HG02970 (cell line): ENCODE data around the gene RIIAD1.
"Not testable (repeated sequence)": the region's sequence is repeated elsewhere in the genome, so short reads cannot be mapped to it uniquely, and the experiment has no call there.

ENCODE experiments used
- ATAC-seq: cut with Tn5 transposase; IDR thresholded peaks from one replicate; pipeline ENCODE4 v1.9.1; 2021; ENCODE audit warnings: mild to moderate bottlenecking, moderate library complexity, moderate number of reproducible peaks; ENCODE audit not compliant: unreplicated experiment, low FRiP score

Gene RIIAD1, protein sequence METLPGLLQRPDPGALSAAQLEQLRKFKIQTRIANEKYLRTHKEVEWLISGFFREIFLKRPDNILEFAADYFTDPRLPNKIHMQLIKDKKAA

DNA sequence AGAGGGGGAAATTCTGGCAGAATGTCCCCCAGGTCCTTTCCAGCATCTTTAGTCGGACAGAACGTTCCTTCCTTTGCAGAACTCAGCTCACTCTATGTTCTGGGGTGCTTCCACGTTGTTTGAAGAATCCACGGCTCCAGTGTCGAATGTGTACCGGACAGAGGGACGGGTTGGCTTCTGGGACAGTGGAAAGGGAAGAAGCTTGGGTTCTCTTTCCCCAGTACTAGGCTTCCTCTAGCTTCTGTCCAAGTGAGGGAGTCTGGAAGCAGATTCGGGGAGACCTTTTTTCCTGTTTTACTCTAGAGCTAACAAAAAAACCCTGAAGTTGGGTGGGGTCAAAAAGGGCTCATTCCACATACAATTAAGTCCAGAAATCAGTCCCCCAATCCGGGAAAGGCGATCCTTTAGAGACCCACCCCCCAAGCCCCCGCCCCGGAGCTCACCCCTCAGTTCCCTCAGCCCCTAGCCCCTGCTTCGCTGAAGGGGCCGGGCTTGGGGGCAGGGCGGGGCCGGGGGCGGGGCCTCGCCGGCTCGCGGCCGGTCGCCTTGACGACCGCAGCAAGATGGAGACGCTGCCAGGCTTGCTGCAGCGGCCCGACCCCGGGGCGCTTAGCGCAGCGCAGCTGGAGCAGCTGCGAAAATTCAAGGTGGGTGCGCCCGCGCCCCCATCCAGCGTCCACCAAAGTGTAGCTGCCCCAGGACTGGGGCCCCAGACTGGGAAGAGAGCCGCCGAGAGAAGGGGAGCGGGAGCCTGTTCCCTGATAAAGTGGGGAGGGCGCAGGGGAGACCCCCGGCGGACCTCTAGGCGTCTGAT is at the start of gene RIIAD1:
RIIAD1 (plus strand) TSS at position 549 of the 814 bp plus-strand sequence; CDS start at position 564, 15 bp downstream.
- no peak for ATAC-seq

DNA sequence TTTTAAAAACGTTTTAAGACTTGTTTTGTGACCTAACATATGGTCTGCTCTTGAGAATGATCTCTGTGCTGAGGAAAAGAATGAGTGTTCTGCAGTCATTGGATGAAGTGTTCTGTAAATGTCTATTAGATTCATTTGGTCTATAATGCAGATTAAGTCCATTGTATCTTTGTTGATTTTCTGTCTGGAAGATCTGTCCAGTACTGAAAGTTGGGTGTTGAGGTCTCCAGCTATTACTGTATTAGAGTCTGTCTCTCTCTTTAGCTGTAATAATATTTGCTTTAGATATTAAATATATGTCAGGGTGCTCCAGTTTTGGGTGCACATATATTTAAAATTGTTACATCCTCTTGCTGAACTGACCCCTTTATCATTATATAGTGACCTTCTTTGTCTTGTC is 47.9 kb upstream of the RIIAD1 start:
- no peak for ATAC-seq

DNA sequence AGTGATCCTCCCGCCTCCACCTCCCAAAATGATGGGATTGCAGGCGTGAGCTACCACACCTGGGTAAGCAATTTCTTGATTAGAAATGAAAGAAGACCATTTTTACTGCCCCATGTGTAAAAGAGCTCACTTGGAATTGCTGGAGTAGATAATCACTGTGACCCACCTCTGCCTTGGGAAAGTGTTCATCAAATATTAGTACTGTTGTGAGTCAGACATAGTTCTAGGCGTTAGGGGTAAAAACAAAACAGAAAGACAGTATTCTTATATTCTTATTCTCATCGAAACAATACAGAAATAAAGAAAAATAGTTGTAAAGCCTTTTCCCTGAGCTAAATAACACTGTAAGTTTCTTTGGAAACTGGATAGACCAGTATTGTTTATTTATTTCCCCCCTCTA is 40.9 kb upstream of the RIIAD1 start:
- no peak for ATAC-seq

DNA sequence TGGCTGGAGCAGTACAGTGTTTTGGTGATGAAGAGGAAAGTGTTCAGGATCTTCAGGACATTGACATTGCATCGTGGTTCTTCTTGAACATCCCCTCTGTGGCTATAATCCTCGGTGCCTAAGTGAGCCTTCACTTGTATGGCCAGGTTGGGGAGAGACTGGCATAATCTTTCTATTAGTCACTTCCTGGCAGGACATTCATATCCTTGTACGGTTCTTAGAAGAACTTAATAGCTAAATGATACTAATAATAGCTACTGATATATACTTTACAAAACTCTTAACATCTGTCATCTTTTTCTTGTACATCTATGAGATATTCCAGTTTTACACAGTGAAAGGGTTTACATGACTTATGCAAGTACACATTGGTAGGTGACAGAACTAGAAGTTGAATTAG is 40.5 kb upstream of the RIIAD1 start:
- ATAC-seq = no peak

DNA sequence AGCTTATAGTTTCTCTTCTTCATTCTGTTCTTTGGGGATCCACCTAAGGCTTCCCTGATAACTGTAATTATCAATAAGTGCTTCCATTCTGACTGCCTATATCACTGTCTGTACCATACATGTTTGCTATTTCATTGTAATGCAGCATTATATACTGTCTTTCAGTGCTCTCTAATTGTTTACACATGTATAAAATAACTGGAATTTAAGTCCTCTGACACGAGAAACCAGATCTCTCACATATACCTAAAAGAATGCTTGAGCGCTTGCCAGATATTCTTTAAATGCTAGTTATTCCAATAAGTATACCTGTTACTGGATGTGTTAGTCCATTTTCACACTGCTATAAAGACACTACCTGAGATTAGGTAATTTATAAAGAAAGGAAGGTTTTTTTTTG is 39.4 kb upstream of the RIIAD1 start:
- ATAC-seq = no peak

DNA sequence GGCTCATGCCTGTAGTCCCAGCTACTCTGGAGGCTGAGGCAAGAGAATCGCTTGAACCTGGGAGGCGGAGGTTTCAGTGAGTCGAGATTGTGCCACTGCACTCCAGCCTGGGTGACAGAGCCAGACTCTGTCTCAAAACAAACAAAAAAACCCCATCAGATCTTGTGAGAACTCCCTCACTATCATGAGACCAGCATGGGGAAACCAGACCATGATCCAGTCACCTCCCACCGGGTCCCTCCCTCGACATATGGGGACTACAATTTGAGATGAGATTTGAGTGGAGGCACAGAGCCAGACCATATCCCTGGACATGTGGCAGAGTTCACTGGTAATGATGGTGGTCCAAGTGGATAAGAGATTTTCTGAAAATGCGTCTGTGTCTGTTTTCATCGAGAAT is 38.4 kb upstream of the RIIAD1 start:
- ATAC-seq = not testable (repeated sequence)

DNA sequence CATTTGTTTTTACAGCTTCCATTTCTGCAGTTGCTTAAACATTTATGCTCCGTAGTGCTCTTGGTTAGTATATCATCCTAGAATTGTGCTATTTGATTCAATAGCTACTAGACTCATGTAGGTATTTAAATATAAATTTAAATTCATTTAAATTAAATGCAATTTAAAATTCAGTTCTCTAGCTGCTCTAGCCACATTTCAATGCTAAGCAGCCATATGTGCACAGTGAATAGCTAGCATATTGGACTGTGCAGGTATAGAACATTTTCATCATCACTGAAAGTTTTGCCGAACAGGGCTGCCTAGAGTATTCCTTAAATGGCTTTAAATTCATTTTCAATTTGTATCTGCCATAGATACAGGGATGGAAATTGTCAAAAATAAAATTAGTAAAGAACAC is 37.2 kb upstream of the RIIAD1 start:
- ATAC-seq = no peak

DNA sequence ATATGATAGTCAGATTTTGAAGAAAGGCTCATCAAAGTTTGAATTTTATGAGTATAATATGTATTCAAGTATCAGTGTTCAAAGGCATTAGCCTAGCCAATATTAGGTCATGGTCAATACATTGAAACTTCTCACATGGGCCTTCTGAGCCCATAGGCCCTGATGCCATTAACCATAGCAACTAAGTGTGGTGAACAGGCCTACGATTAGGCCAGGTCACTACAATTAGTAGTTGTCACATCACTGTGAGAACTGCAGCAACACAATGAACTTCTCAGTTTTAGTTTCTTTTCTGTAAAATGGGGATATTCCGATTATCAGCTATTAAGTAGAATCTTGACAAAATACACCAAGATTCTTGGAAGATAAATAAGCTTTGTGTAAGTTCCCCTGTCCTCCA is 34.8 kb upstream of the RIIAD1 start:
- ATAC-seq = no peak

DNA sequence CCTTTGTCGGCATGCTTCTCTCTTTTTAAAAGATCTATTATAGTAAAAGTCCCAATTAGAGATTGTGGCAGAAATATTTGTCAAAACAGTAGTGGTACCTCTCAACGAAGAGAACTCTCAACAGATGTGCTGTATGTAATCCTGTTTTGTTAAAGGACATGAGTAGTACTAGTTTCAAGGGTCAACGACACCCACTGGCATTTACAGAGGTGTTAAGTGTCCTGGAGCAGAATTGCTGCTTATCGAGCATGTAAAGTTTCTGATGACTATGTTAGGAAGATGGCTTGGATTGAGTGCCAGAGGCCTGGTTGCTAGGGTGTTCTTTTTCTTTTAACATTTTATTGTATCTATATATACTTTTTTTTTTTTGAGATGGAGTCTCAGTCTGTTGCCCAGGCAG is 31.8 kb upstream of the RIIAD1 start:
- ATAC-seq = no peak

DNA sequence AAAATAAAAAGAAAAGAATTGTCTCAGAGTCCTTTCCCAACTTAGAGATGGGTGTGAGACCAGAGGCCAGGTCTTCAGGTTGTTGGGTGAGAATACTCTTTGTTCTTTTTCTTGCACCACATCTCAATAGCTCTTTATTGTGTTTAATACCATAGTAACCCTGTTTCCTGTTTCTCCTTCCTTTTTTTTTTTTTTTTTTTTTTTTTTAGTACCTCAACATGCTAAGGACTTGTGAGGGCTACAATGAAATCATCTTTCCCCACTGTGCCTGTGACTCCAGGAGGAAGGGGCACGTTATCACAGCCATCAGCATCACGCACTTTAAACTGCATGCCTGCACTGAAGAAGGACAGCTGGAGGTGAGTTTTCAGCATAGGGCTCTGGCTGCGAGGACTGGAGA is 29.1 kb upstream of the RIIAD1 start:
- ATAC-seq = no peak

DNA sequence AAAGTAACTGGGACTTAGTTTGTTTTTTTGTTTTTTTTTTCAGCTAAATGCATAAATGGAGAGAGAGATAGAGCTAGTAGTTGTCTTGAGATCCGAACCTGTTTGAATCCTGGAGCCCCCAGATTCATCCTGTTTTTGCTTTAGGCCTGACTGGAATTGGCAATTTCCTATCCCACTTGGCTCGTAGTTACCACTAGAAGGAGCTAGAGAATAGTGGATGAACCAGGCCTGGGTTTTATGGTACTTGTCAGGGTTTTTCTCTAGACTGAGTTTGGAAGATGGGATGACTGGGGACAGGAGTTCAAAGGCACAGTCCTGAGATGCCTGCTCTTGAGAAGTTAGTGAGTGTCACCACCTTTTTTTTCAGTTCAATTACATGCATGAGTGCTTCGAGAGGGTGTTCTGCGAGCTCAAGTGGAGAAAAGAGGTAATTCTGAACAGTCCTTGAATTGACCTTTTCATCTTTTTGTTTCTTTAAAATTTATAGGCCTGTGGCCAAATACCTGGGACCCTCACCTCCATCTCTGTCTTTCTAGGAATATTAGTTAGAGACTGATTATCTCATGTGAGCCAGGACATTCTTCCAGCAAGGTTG is 28.2 kb upstream of the RIIAD1 start:
- ATAC-seq = no peak

DNA sequence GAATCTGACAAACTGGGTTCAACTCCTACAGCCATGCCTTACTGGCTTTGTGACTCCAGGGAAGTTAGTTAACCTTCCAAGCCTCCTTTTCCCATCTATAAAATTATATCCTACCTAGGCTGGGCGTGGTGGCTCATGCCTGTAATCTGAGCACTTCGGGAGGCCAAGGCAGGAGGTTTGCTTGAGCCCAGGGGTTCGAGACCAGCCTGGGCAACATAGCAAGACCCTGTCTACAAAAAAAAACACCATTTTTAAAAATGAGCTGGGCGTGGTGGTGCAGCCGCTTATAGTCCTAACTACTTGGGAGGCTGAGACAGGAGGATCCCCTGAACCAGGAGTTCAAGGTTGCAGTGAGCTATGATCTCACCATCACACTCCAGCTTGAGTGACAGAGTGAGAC is 19.8 kb upstream of the RIIAD1 start:
- no peak for ATAC-seq

DNA sequence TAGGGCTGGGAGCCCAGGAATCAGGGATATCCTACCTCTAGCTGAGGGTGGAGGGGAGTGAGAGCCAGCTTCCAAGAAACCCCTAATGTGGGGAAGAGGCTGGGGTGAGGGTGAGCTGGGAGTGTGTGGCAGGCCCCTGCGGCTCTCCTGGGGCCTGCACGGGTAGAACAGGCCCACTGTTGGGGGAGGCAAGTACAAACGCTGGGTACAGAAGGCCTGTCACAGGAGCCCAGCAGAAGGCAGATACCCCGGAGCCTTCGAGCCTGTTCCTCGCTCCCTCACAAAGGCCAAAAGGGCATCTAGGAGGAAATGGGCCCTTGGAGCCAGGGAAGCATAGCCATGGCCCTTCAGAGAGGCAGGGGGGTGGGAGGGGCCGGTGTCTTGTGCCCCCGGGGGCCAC is 18.4 kb upstream of the RIIAD1 start:
- no peak for ATAC-seq

DNA sequence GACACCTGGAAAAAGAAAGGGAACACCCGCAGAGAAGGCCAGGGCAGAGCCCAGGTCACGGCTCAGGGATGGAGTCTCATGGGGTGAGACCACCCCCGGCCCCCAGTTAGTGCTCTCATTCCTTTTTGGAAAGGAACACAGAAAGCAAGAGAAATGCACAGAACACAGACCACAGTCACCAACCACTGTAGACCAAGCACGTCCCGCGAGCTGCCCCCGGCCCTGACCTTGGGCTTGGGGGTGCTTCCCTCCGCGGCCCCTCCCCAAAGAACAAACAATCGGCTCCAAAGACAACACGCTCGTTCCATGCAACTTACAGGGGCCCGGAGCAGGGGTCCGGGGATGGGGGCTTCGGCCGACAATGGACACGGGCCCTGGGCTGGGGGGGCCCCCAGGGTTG is 17.5 kb upstream of the RIIAD1 start:
- ATAC-seq = no peak

DNA sequence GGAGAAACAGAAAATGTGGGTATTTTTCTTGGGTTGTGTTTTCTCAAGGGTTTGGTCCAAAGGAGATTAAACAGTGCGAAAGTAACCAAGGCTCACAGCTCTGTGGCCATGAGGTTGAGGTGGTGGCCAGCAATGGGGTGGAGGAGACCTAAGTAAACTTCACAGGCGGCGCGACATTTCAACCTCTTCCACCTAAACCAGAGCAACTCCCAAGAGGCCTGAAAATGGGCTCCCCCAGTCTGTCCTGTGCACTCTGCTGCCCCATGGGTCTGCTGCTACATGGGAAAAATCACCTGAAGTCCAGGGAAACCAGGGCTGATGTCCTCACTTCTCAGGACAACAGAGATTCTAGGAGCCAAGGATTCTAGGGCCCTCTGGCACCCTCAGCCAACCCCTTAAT is 17.1 kb upstream of the RIIAD1 start:
- ATAC-seq = no peak

DNA sequence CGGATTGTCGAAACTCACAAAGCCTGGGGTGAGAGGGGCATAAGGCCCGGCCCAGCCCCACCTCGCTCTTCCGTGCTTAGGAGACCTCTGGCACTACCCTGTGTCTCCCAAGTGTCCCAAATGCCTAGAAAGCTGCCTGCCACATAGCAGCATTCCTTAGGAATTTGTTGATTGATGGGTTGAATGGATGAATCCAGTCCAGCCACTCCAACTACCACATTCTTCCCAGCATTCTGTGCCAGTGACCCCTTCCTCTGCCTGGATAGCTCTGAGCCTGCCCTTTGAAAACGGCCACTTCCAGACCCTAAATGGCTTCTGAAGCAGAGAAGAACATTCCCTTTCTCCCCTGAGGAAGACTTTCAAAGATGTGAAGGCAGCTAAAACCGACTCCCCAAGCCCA is 16.2 kb upstream of the RIIAD1 start:
- no peak for ATAC-seq

DNA sequence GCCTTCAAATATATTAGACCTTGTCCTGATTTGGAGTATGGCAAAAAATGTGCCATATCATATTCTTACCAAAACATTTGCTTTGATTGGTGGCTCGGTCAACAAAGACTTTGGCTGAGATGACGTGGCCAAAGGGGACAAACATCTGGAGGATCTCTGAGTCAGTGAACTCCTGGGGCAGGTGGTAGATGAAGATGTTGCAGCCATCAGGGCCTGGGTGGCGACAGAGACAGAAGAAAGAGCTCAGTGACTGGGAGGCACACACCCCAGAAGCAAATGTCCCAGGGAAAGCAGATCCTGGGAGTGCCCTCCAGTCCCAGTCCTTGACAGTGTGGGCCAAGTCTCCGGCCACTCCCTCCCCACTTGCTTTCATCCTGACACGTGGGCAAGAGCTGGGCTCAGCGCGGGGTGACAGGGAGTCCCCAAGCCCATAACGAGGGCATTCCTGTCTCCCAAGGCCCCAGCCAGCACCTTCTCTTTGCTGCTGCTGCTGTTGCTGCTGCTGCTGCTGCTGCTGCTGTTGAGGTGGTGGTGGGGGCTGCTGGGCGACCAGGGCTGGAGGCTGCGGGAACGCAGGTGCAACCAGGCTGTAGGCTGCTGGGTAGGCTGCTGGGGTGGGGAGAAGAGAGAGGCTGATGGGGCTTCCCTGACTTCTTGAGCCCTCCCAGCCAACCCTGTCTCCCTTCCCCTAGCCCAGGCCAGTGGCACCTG is 15.4 kb upstream of the RIIAD1 start:
- ATAC-seq = no peak

DNA sequence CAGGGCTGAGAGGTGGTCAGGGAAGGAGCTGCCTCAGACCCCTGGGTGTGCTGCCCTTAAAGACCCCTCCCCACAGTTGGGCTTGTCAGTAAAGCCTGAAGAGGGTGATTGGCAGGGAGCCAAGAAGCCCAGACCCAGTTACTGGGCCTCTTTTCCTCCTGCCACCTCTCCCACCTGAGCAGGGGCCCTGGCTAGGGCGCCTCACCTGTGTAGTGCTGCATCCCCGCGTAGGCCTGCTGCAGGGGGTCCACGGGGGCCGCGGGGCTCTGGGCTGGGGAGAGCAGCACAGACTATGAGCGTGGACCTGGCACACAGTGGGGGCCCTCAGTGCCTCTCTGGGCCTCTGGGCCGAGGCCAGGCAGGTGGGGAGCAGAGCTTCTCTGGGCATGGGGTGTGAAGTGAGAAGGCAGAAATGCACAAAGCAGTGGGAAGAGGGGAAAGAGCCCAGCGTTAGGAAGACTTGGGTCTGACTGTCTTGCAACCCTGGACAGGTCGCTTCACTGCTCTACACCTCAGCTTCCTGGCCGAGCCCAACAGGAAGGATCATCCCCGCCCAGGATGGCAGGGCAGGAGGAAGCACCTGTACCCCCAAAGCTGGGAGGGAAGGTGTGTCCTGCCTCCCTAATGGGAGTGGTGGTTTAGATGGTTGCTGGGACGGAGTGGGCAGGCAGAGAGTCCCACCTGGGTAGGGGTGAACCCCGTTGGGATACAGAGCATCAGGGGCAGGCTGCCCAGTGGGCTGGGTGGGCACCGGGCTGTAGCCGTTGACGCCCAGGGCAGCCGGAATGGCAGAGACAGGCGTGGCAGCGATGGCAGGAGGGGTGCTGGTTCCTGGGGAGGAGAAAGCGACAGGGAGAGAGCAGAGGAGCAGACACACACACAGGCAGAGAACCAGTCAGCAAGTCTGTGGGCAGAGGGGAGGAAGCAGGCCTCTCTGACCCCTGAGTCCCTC is 14.6 kb upstream of the RIIAD1 start:
- ATAC-seq = no peak

DNA sequence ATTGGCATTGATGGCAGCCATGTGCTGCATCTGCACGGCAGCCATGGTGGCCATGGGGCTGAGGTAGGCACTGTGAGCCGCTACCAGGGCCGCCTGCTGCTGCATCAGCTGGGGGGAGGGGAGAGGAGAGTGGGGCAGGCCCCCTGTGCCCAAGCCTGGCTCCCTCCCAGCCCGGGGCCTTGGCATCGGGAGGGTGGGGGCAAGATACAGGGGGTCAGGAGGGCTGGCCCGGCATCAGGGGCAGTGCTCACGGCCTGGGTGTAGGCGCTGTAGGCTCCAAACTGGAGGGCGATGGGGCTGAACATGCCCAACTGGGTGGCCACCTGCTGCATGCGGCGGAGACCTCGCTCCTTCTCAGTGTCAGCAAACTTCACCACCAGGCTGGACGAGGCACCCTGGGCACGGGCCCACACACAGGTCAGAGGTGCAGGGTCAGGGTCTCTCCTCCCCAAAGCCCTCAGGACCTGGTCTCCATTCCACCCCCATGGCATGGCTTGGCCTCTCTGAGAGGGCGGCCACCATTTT is 13.7 kb upstream of the RIIAD1 start:
- no peak for ATAC-seq

DNA sequence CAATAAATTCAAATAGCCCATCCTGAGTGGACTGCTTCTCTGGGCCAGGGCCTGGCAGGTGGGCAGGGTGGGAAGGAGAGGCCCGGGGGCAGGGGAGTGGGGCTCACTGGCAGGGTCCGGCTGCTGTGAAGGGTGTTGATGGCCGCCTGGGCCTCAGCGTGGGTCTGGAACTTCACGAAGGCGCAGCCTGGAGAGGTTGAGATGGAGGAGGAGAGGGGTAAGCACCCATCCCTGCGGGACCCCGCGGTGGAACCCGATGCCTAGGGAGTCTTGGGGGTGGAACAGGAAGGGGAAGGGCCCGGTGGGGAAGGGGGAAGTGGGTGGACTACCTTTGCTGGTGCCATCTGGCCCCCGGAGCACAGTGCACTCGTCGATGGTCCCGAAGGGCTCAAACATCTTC is 12.4 kb upstream of the RIIAD1 start:
- no peak for ATAC-seq
